ENCODE measurements around the gene FOSL1. TPM values are rescaled to one million over a fixed set of nuclear protein-coding genes. Genes with fewer than 3 reads are reported as not detected.

Gene FOSL1
- total and polyA plus RNA-seq, 2 of the 13 experiments (the other 11 are each of a cell fraction or from before 2014, with no cell fraction given) = 4.0 to 4.1 TPM

DNA sequence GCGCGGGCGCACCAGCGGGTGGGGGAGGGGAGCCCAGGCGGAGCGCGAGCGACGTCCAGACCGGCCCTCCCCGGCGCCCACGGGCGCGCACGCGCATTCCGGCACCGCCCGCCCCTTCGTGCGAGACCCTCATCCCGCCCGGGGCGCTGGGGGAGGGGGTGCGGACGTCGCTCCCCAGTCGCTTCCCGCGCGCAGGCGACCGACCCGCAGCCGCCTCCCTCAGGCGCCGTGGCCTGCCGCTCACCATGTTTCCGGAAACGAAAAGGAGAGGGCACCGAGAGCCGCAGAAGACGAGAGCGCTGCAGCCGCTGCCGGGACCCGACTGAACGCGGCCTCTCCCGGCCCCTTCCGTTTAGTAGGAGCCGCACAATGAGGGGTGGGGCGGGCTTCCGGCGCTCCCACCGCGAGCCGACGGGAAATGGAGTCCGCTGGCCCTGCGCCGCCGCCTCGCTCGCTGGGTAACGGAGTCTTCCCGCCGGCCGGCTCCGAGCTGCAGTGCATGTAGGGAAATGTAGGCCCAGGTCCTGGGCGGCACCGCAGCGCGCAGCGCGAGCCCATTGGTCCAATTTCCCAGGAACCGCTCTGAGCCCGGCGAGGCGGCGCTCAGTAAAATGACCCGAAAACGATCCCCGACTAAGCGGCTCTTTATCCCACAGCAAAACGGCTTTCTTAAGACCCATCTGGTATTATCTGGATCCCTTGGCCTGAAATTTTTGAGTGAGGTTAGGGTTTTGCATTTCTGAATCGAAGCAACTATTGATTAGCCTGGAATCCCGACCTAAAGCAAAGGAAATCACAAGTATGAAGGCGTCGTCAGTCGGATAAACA, 42.1 kb downstream of the FOSL1 start, which contains the start of gene CFL1:
TSS of gene CFL1 (minus strand) at position 328 of the 828 bp plus-strand sequence. CDS start at position 247, 81 bp downstream.
- ChIA-PET CTCF (ENCODE audit: low intra/inter-chr PET ratio, low total read pairs) (no interaction called here), POLR2A (interaction anchor here (0.6 to 5.4 kb wide), 26 partner anchors 9 to 454 kb away, joined by 3 to 81 read pairs (median 4); partner anchors contain the start of genes AP5B1, BANF1, CCDC85B and EFEMP2)
- H2AFZ ChIP-seq (ENCODE audit: low read length) = peak within 1 kb of the TSS; percentile 75
- peaks cover 46% of the 10 kb centered on the region for H4K20me1 ChIP-seq (ENCODE audit: insufficient read depth, low read length)
- FAIRE-seq (peak; percentile 66), DNase-seq (ENCODE audit: low spot score) (peak; percentile 91), ATAC-seq (peak; percentile 68)
- WGBS (ENCODE audit: low lambda C conversion rate) = 1% methylated on average over 14 of the region's 92 CpGs
- no peaks in the 10 kb centered on the region for H3K9me3 ChIP-seq (ENCODE audit: low read length)
- peak within 1 kb of the TSS; percentile 86 for H3K9ac ChIP-seq (ENCODE audit: insufficient read depth, low read depth, low read length)
- no TSS peak for BruUV-seq (replicated peaks)
- H3K27me3 ChIP-seq (ENCODE audit: control insufficient read depth in 1 of 2, insufficient read depth in 2 of 2, low read length in 2 of 2) = no peaks in the 10 kb centered on the region; a peak in 1 of 5 replicates
- intact Hi-C loops (cut with micrococcal nuclease; ENCODE audit: unreplicated experiment) (loop anchor here (2.0 kb wide), 1 partner anchor 31 kb away; the partner anchor contains the start of gene FIBP), in situ Hi-C loops (cut with HindIII; ENCODE audit: extremely low pct_ligation_motif_present, low pct_unique_long_range_greater_than_20kb) (loop anchor here (10.0 kb wide), 1 partner anchor 303 kb away; the partner anchor contains the start of gene LTBP3)
- H3K27ac ChIP-seq (ENCODE audit: extremely low read length, insufficient read depth, low read length) = peak within 1 kb of the TSS; percentile 90
- H3K4me1 ChIP-seq (ENCODE audit: insufficient read depth, low read length) = peaks cover 65% of the 10 kb centered on the region
- peak within 1 kb of the TSS; percentile 100 for H3K4me2 ChIP-seq (ENCODE audit: low read depth, low read length)
- peaks cover 32% of the 10 kb centered on the region for H3K79me2 ChIP-seq (ENCODE audit: insufficient read depth, low read length)
- H3K4me3 ChIP-seq (replicated peaks in 1 of 3; ENCODE audit: insufficient read depth in 1 of 3, low read depth in 2 of 3, low read length in 3 of 3) = peak within 1 kb of the TSS; percentile 76 to 99 (median 93)
- peaks cover 14 to 42% of the 10 kb centered on the region in 2 experiments for H3K36me3 ChIP-seq (replicated peaks in 1 of 2; ENCODE audit: control insufficient read depth in 1 of 2, insufficient read depth in 2 of 2, low read length in 2 of 2)
- TF ChIP-seq, protein P1, sequence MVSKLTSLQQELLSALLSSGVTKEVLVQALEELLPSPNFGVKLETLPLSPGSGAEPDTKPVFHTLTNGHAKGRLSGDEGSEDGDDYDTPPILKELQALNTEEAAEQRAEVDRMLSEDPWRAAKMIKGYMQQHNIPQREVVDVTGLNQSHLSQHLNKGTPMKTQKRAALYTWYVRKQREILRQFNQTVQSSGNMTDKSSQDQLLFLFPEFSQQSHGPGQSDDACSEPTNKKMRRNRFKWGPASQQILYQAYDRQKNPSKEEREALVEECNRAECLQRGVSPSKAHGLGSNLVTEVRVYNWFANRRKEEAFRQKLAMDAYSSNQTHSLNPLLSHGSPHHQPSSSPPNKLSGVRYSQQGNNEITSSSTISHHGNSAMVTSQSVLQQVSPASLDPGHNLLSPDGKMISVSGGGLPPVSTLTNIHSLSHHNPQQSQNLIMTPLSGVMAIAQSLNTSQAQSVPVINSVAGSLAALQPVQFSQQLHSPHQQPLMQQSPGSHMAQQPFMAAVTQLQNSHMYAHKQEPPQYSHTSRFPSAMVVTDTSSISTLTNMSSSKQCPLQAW (CRISPR knock-in tag; IDR thresholded peaks at IDR 0.05) = peak; percentile 87
- TF ChIP-seq ELF4 (CRISPR knock-in tag; IDR thresholded peaks at IDR 0.05; ENCODE audit: borderline replicate concordance) = peak; percentile 78
- peak; percentile 21; the same call in 1 of the 2 replicates for TF ChIP-seq ZNF354B (CRISPR knock-in tag; IDR thresholded peaks at IDR 0.05)
- peak; percentile 62; the same call in 1 of the 2 replicates for TF ChIP-seq PHF21A (CRISPR knock-in tag; IDR thresholded peaks at IDR 0.05)
- TF ChIP-seq, protein P2, sequence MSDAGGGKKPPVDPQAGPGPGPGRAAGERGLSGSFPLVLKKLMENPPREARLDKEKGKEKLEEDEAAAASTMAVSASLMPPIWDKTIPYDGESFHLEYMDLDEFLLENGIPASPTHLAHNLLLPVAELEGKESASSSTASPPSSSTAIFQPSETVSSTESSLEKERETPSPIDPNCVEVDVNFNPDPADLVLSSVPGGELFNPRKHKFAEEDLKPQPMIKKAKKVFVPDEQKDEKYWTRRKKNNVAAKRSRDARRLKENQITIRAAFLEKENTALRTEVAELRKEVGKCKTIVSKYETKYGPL (CRISPR knock-in tag; IDR thresholded peaks at IDR 0.05) = no peak
- TF ChIP-seq FOXK1 (CRISPR knock-in tag; IDR thresholded peaks at IDR 0.05; ENCODE audit: borderline replicate concordance, low read depth) = peak; percentile 47
- peak; percentile 63; the same call in 1 of the 2 replicates for TF ChIP-seq ZNF124 (CRISPR knock-in tag; IDR thresholded peaks at IDR 0.05)
- TF ChIP-seq ETV6 (CRISPR knock-in tag; conservative IDR thresholded peaks at IDR 0.05) = peak; percentile 38; the same call in 1 of the 2 replicates
- TF ChIP-seq NR2F6 (IDR thresholded peaks at IDR 0.05) = no peak
- peak; percentile 54 for TF ChIP-seq NR2F6 (CRISPR knock-in tag; IDR thresholded peaks at IDR 0.05)
- TF ChIP-seq IRF2 (CRISPR knock-in tag; IDR thresholded peaks at IDR 0.05) = peak; percentile 89
- TF ChIP-seq SKI (IDR thresholded peaks at IDR 0.05; ENCODE audit: partially characterized antibody) = peak; percentile 67
- TF ChIP-seq, protein P3, sequence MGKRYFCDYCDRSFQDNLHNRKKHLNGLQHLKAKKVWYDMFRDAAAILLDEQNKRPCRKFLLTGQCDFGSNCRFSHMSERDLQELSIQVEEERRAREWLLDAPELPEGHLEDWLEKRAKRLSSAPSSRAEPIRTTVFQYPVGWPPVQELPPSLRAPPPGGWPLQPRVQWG (CRISPR knock-in tag; IDR thresholded peaks at IDR 0.05; ENCODE audit: borderline replicate concordance, low read depth) = no peak
- no peak for TF ChIP-seq TOE1 (CRISPR knock-in tag; IDR thresholded peaks at IDR 0.05)
- TF ChIP-seq RXRA (CRISPR knock-in tag; IDR thresholded peaks at IDR 0.05) = peak; percentile 53; the same call in 1 of the 2 replicates
- peak; percentile 85 for TF ChIP-seq ZFX (CRISPR knock-in tag; IDR thresholded peaks at IDR 0.05; ENCODE audit: low read depth)
- TF ChIP-seq, protein P4, sequence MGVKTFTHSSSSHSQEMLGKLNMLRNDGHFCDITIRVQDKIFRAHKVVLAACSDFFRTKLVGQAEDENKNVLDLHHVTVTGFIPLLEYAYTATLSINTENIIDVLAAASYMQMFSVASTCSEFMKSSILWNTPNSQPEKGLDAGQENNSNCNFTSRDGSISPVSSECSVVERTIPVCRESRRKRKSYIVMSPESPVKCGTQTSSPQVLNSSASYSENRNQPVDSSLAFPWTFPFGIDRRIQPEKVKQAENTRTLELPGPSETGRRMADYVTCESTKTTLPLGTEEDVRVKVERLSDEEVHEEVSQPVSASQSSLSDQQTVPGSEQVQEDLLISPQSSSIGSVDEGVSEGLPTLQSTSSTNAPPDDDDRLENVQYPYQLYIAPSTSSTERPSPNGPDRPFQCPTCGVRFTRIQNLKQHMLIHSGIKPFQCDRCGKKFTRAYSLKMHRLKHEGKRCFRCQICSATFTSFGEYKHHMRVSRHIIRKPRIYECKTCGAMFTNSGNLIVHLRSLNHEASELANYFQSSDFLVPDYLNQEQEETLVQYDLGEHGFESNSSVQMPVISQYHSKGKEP (CRISPR knock-in tag; IDR thresholded peaks at IDR 0.05) = no peak
- TF ChIP-seq PHF5A (CRISPR knock-in tag; IDR thresholded peaks at IDR 0.05; ENCODE audit: low read depth, unreplicated experiment) = peak; percentile 31
- TF ChIP-seq NFRKB (IDR thresholded peaks at IDR 0.05) = no peak
